Measurements from ENCODE around the gene TRIM56. TPM values are rescaled to one million over a fixed set of nuclear protein-coding genes. Genes with fewer than 3 reads are reported as not detected.

Gene TRIM56
- polyA plus RNA-seq, 3 donors = 6.7 to 23.1 (median 10.2) TPM

Other genes with a start within 250 kb of the TRIM56 start
- 10 to 100 TPM; 12.0 to 18.8 (median 13.8) TPM for gene SLC12A9, start 232.8 kb upstream of the TRIM56 start, polyA plus RNA-seq
- 10 to 100 TPM; 37.1 to 57.1 (median 51.7) TPM for gene TRIP6, start 218.1 kb upstream of the TRIM56 start, polyA plus RNA-seq
- 10 to 100 TPM; 47.0 to 74.9 (median 57.4) TPM for gene SRRT, start 210.4 kb upstream of the TRIM56 start, polyA plus RNA-seq
- 1 to 10 TPM; 3.3 to 6.2 (median 3.5) TPM for gene UFSP1, start 195.8 kb upstream of the TRIM56 start, polyA plus RNA-seq
- 1 to 10 TPM in 1 of 3 donors, under 1 TPM in 2; 0.67 to 2.4 (median 0.73) TPM for gene ACHE, start 189.6 kb upstream of the TRIM56 start, polyA plus RNA-seq
- gene MUC3A, start 135.9 kb upstream of the TRIM56 start, polyA plus RNA-seq = 1 to 10 TPM in 2 of 3 donors, under 1 TPM in 1; 0.58 to 2.5 (median 1.1) TPM
- 1 to 10 TPM in 1 of 3 donors, under 1 TPM in 1, not detected in 1; 0.70 to 1.7 TPM for gene MUC12, start 115.9 kb upstream of the TRIM56 start, polyA plus RNA-seq
- gene MUC17, start 65.4 kb upstream of the TRIM56 start, polyA plus RNA-seq = under 1 TPM; under 0.01 TPM
- 100 to 1,000 TPM in 1 of 3 donors, 10 to 100 TPM in 2; 17.2 to 110 (median 29.5) TPM for gene SERPINE1, start 41.6 kb downstream of the TRIM56 start, polyA plus RNA-seq
- 10 to 100 TPM; 25.2 to 42.6 (median 32.5) TPM for gene AP1S1, start 69.0 kb downstream of the TRIM56 start, polyA plus RNA-seq
- gene VGF, start 80.1 kb downstream of the TRIM56 start, polyA plus RNA-seq = 1 to 10 TPM in 1 of 3 donors, under 1 TPM in 1, not detected in 1; 0.22 to 8.6 TPM
- under 1 TPM in 1 of 3 donors, not detected in 2; 0.35 TPM for gene NAT16, start 94.8 kb downstream of the TRIM56 start, polyA plus RNA-seq
- not detected for gene MOGAT3, start 115.6 kb downstream of the TRIM56 start, polyA plus RNA-seq
- gene PLOD3, start 132.1 kb downstream of the TRIM56 start, polyA plus RNA-seq = 10 to 100 TPM; 34.0 to 49.1 (median 48.6) TPM
- gene ZNHIT1, start 132.7 kb downstream of the TRIM56 start, polyA plus RNA-seq = 100 to 1,000 TPM in 2 of 3 donors, 10 to 100 TPM in 1; 51.5 to 140 (median 100) TPM
- 10 to 100 TPM in 2 of 3 donors, 1 to 10 TPM in 1; 6.1 to 29.1 (median 22.9) TPM for gene CLDN15, start 152.3 kb downstream of the TRIM56 start, polyA plus RNA-seq
- 100 to 1,000 TPM; 177 to 416 (median 341) TPM for gene FIS1, start 159.6 kb downstream of the TRIM56 start, polyA plus RNA-seq
- gene IFT22, start 236.3 kb downstream of the TRIM56 start, polyA plus RNA-seq = 10 to 100 TPM; 12.6 to 23.3 (median 14.2) TPM

Measured in adipose tissue (tissue), 3 donors.